ENCODE data around the gene DUS2. TPM values are rescaled to one million over a fixed set of nuclear protein-coding genes. Genes with fewer than 3 reads are reported as not detected.

DUS2 gene
- total and polyA plus RNA-seq, 2 of the 8 experiments (the other 6 are each of a cell fraction or from before 2014, with no cell fraction given): 17.2 to 27.0 TPM

- H2BK20ac ChIP-seq (ENCODE audit: low read length): no peak overlapping the region
- H3K56ac ChIP-seq (replicated peaks; ENCODE audit: insufficient read length, low read depth, low read length): no peak overlapping the region
- H3K36me3 ChIP-seq (ENCODE audit: control insufficient read depth in 2 of 4, insufficient read depth in 4 of 4, low read length in 3 of 4): no peaks in the 10 kb centered on the region
- no peak overlapping the region for H3K4ac ChIP-seq (replicated peaks; ENCODE audit: insufficient read length, low read depth, low read length)
- H2BK12ac ChIP-seq (ENCODE audit: low read depth, low read length): no peak overlapping the region
- H3K18ac ChIP-seq (ENCODE audit: extremely low read depth, low read length): no peak overlapping the region
- H2BK120ac ChIP-seq (replicated peaks; ENCODE audit: low read depth, low read length): no peak overlapping the region
- WGBS, 2 experiments (ENCODE audit: extremely low coverage in 1 of 2, insufficient coverage in 1 of 2, insufficient read length in 1 of 2, insufficient replicate concordance in 2 of 2, low coverage in 1 of 2, low lambda C conversion rate in 2 of 2, missing lambda C conversion rate in 1 of 2): 84% methylated on average over 2 of the region's 2 CpGs; no CpG with 5 or more reads in 1 of the 2 experiments
- peaks cover 2 to 6% of the 10 kb centered on the region in 2 experiments for H4K20me1 ChIP-seq (replicated peaks in 1 of 2; ENCODE audit: control insufficient read depth in 1 of 2, insufficient read depth in 2 of 2, low read length in 2 of 2)
- no peak overlapping the region for H4K5ac ChIP-seq (ENCODE audit: insufficient read length, low read depth, low read length)
- no peak overlapping the region for H2BK15ac ChIP-seq (ENCODE audit: low read length)
- H3K27ac ChIP-seq (ENCODE audit: low read depth, low read length): no peak overlapping the region
- TF ChIP-seq EGR1 (IDR thresholded peaks at IDR 0.05; ENCODE audit: borderline replicate concordance, low read depth, low read length): no peak
- no peak for TF ChIP-seq CREB1 (IDR thresholded peaks at IDR 0.05)
- no peak for TF ChIP-seq SAP30 (IDR thresholded peaks at IDR 0.05; ENCODE audit: insufficient read depth, insufficient replicate concordance, low read length)
- no peak for TF ChIP-seq BRCA1 (IDR thresholded peaks at IDR 0.05; ENCODE audit: low read depth, low read length)
- no peak for TF ChIP-seq SIN3A (conservative IDR thresholded peaks at IDR 0.05 in 1 of 2, IDR thresholded peaks at IDR 0.05 in 1 of 2; ENCODE audit: low read depth in 1 of 2, low read length in 2 of 2)
- POLR2A ChIA-PET (ENCODE audit: partially characterized antibody): interaction anchor here (0.7 to 1.2 kb wide), 2 partner anchors 17 to 26 kb away, joined by 3 to 4 read pairs; partner anchors contain the start of gene NFATC3
- H3K4me2 ChIP-seq (ENCODE audit: insufficient read depth in 1 of 2, low read depth in 2 of 2, low read length in 2 of 2): no peak overlapping the region
- no peaks in the 10 kb centered on the region for H3K27me3 ChIP-seq (replicated peaks in 1 of 4; ENCODE audit: control insufficient read depth in 3 of 4, extremely low read depth in 1 of 4, insufficient read depth in 3 of 4, low read length in 3 of 4)
- no peak overlapping the region for H4K8ac ChIP-seq (ENCODE audit: extremely low read depth, insufficient read depth, low read length)
- H3K4me1 ChIP-seq (replicated peaks in 1 of 4; ENCODE audit: control insufficient read depth in 3 of 4, insufficient read depth in 4 of 4, low read length in 3 of 4): peaks cover 0 to 5% (median 0%) of the 10 kb centered on the region in 4 experiments; a peak in 1 of 7 replicates
- H3K9me3 ChIP-seq (ENCODE audit: insufficient read depth in 2 of 2, low read depth in 1 of 2, low read length in 1 of 2): no peaks in the 10 kb centered on the region
- peaks cover 0 to 87% of the 10 kb centered on the region in 2 experiments; a peak in 2 of 4 replicates for H3K79me2 ChIP-seq (ENCODE audit: control insufficient read depth in 1 of 2, insufficient read depth in 2 of 2, low read length in 2 of 2)
- no peak for FAIRE-seq
- no peak overlapping the region for H2AFZ ChIP-seq (ENCODE audit: low read length)
- no peak overlapping the region for H3K9ac ChIP-seq (replicated peaks in 1 of 4; ENCODE audit: extremely low read depth in 1 of 4, low read depth in 3 of 4, low read length in 3 of 4)
- H3K4me3 ChIP-seq (ENCODE audit: extremely low read depth in 1 of 4, insufficient read depth in 2 of 4, low read depth in 3 of 4, low read length in 4 of 4): no peak overlapping the region
- H3K23me2 ChIP-seq (ENCODE audit: low read depth, low read length): no peaks in the 10 kb centered on the region
- no peak overlapping the region for H2BK5ac ChIP-seq (ENCODE audit: low read depth, low read length)
- no peak overlapping the region for H2AK5ac ChIP-seq (ENCODE audit: low read depth, low read length)
- CTCF ChIA-PET (ENCODE audit: partially characterized antibody): no interaction called here
- peaks cover 7% of the 10 kb centered on the region; the same call in 1 of the 2 replicates for H3K79me1 ChIP-seq (ENCODE audit: low read depth, low read length)
- H3K23ac ChIP-seq (ENCODE audit: insufficient read length): no peak overlapping the region
- no peak overlapping the region for H4K91ac ChIP-seq (replicated peaks; ENCODE audit: insufficient read length, low read length)
- no peak for DNase-seq (ENCODE audit: low read depth in 1 of 2, low spot score in 2 of 2)
- no peak overlapping the region for H3K14ac ChIP-seq (ENCODE audit: insufficient read length)
These were observed 88.3 kb downstream of the DUS2 start for GRCh38 chr16:68111379-68111778.

Measured in H1 (cell line).